Mesothelial cell of epicardium (in vitro differentiated cells): ENCODE data around the gene ACVR1B. TPM values are rescaled to one million over a fixed set of nuclear protein-coding genes. Genes with fewer than 3 reads are reported as not detected.

Source experiments
- DNase-seq, 2 experiments: peaks; one replicate each; pipeline ENCODE4 v3.0.0; 2021; ENCODE audit warnings: low spot score in 2 of 2; ENCODE audit not compliant: unreplicated experiment in 2 of 2
- H3K27ac Mint-ChIP-seq: 2 replicates; pipeline ENCODE4 v1.8.0; 2021; ENCODE audit warnings: mixed read lengths
- H3K27me3 Mint-ChIP-seq: 2 replicates; pipeline ENCODE4 v1.8.0; 2021; ENCODE audit warnings: low read depth, mixed read lengths
- H3K36me3 Mint-ChIP-seq: 2 replicates; pipeline ENCODE4 v1.8.0; 2021; ENCODE audit warnings: mixed read lengths
- H3K4me1 Mint-ChIP-seq: 2 replicates; pipeline ENCODE4 v1.8.0; 2021; ENCODE audit warnings: mixed read lengths
- H3K4me3 Mint-ChIP-seq: 2 replicates; pipeline ENCODE4 v1.8.0; 2021; ENCODE audit warnings: mild to moderate bottlenecking, moderate library complexity, mixed read lengths
- H3K9me3 Mint-ChIP-seq: 2 replicates; pipeline ENCODE4 v1.8.0; 2021; ENCODE audit warnings: mixed read lengths
- CTCF ChIP-seq: fragments of 200-600 bp; sonication (generic); IDR thresholded peaks from one replicate; pipeline ENCODE4 v1.5.0; 2021; ENCODE audit warnings: antibody characterized with exemption; ENCODE audit not compliant: unreplicated experiment
- total RNA-seq: library from RNA; stranded (reverse); gene quantifications from 3 replicates; pipeline ENCODE4 v1.2.1, GENCODE V29; 2021

Gene ACVR1B
- total RNA-seq, 1 donor from 2014 or later, result 31.2 TPM

GRCh38 chr12:51942501-51943000 is 8.9 kb upstream of the ACVR1B start:
- Mint-ChIP-seq H3K27me3 (peaks cover 4% of the 10 kb centered on the region), H3K9me3 (peaks cover 15% of the 10 kb centered on the region), H3K27ac (no peak overlapping the region), H3K4me1 (peaks cover 13% of the 10 kb centered on the region), H3K4me3 (no peak overlapping the region), H3K36me3 (peaks cover 8% of the 10 kb centered on the region)
- DNase-seq, result no peak
- TF ChIP-seq CTCF, result no peak

GRCh38 chr12:51943346-51943745 is 8.2 kb upstream of the ACVR1B start:
- DNase-seq, result no peak
- Mint-ChIP-seq H3K27me3 (peaks cover 12% of the 10 kb centered on the region), H3K4me3 (no peak overlapping the region), H3K9me3 (peaks cover 15% of the 10 kb centered on the region), H3K4me1 (peaks cover 13% of the 10 kb centered on the region), H3K36me3 (peaks cover 8% of the 10 kb centered on the region), H3K27ac (no peak overlapping the region)
- TF ChIP-seq CTCF, result no peak

- Mint-ChIP-seq H3K27ac (no peak overlapping the region), H3K9me3 (peaks cover 15% of the 10 kb centered on the region), H3K4me1 (peaks cover 13% of the 10 kb centered on the region), H3K27me3 (peaks cover 24% of the 10 kb centered on the region), H3K36me3 (peaks cover 8% of the 10 kb centered on the region), H3K4me3 (no peak overlapping the region)
- TF ChIP-seq CTCF, result no peak
- no peak for DNase-seq
Measured at GRCh38 chr12:51944608-51945233, 6.8 kb upstream of the ACVR1B start.

- H3K36me3 Mint-ChIP-seq, result peaks cover 8% of the 10 kb centered on the region
- peaks cover 15% of the 10 kb centered on the region for H3K9me3 Mint-ChIP-seq
- no peak overlapping the region for H3K4me3 Mint-ChIP-seq
- H3K27me3 Mint-ChIP-seq, result peaks cover 35% of the 10 kb centered on the region
- peaks cover 2% of the 10 kb centered on the region for H3K4me1 Mint-ChIP-seq
- no peak overlapping the region for H3K27ac Mint-ChIP-seq
- no peak for TF ChIP-seq CTCF
- DNase-seq, result no peak
Measured at GRCh38 chr12:51947246-51947996, 4.1 kb upstream of the ACVR1B start.

- Mint-ChIP-seq H3K27ac (no peak overlapping the region), H3K36me3 (peaks cover 8% of the 10 kb centered on the region), H3K27me3 (peaks cover 35% of the 10 kb centered on the region), H3K4me3 (no peak overlapping the region), H3K9me3 (peaks cover 15% of the 10 kb centered on the region), H3K4me1 (peaks cover 7% of the 10 kb centered on the region)
- no peak for TF ChIP-seq CTCF
- DNase-seq, result no peak
Measured at GRCh38 chr12:51948066-51948465, 3.4 kb upstream of the ACVR1B start.
